GM19467 (cell line): ENCODE results near the gene MSANTD2.

Experiments
- ATAC-seq: cut with Tn5 transposase; IDR thresholded peaks from one replicate; pipeline ENCODE4 v1.9.1; 2021; ENCODE audit warnings: mild to moderate bottlenecking, moderate library complexity; ENCODE audit not compliant: unreplicated experiment

The MSANTD2 gene

GRCh38 chr11:124800226-124800929 lies at the start of gene MSANTD2:
Gene MSANTD2, minus strand, starts transcription at chr11:124800406. Its CDS starts 26 bp downstream, at chr11:124800380.
- peak; percentile 84 for ATAC-seq

GRCh38 chr11:124846070-124846673 lies 46.0 kb upstream of the MSANTD2 start:
- ATAC-seq, result no peak

- ATAC-seq, result no peak
Measured at GRCh38 chr11:124844664-124845079, 44.5 kb upstream of the MSANTD2 start.

GRCh38 chr11:124843616-124843910 lies 43.4 kb upstream of the MSANTD2 start:
- no peak for ATAC-seq

GRCh38 chr11:124842305-124842704 lies 42.1 kb upstream of the MSANTD2 start:
- ATAC-seq, result no peak

- no peak for ATAC-seq
Measured at GRCh38 chr11:124841840-124842239, 41.6 kb upstream of the MSANTD2 start.

GRCh38 chr11:124841201-124841600 lies 41.0 kb upstream of the MSANTD2 start:
- no peak for ATAC-seq

GRCh38 chr11:124840666-124841065 lies 40.5 kb upstream of the MSANTD2 start:
- ATAC-seq, result no peak

- ATAC-seq, result no peak
Measured at GRCh38 chr11:124839972-124840621, 39.9 kb upstream of the MSANTD2 start.

- ATAC-seq, result no peak
Measured at GRCh38 chr11:124839128-124839971, 39.1 kb upstream of the MSANTD2 start.

GRCh38 chr11:124838805-124839127 lies 38.6 kb upstream of the MSANTD2 start:
- no peak for ATAC-seq

- ATAC-seq, result no peak
Measured at GRCh38 chr11:124837491-124837856, 37.3 kb upstream of the MSANTD2 start.

- ATAC-seq, result no peak
Measured at GRCh38 chr11:124835918-124836317, 35.7 kb upstream of the MSANTD2 start.

GRCh38 chr11:124834526-124835180 lies 34.4 kb upstream of the MSANTD2 start:
- ATAC-seq, result no peak

GRCh38 chr11:124832571-124832970 lies 32.4 kb upstream of the MSANTD2 start:
- no peak for ATAC-seq

- no peak for ATAC-seq
Measured at GRCh38 chr11:124831897-124832296, 31.7 kb upstream of the MSANTD2 start.

- no peak for ATAC-seq
Measured at GRCh38 chr11:124830749-124831148, 30.5 kb upstream of the MSANTD2 start.

- ATAC-seq, result no peak
Measured at GRCh38 chr11:124829986-124830385, 29.8 kb upstream of the MSANTD2 start.

- no peak for ATAC-seq
Measured at GRCh38 chr11:124825876-124826275, 25.7 kb upstream of the MSANTD2 start.

GRCh38 chr11:124823512-124824376 lies 23.5 kb upstream of the MSANTD2 start:
- ATAC-seq, result no peak
